HepG2 (cell line): Measurements from ENCODE around the gene KCTD13. TPM values are rescaled to one million over a fixed set of nuclear protein-coding genes. Genes with fewer than 3 reads are reported as not detected.

Experiments used
- ARID4A ChIP-seq: sonication (generic); formaldehyde crosslinking; IDR thresholded peaks from 2 replicates; pipeline ENCODE4 v1.5.0; 2020; ENCODE audit warnings: mild to moderate bottlenecking, missing genetic modification reagents, borderline replicate concordance
- CBX2 ChIP-seq, 2 experiments: fragments of 200-600 bp in 1 of 2; sonication (generic); formaldehyde crosslinking in 1 of 2; IDR thresholded peaks; 2 replicates each; pipeline versions ENCODE4 v1.7.0 to v1.8.1; 2018 to 2022; ENCODE audit warnings: low read depth in 2 of 2, low read length in 1 of 2, mild to moderate bottlenecking in 1 of 2, missing genetic modification reagents in 1 of 2
- DPF2 ChIP-seq: sonication (generic); formaldehyde crosslinking; IDR thresholded peaks from 2 replicates; pipeline ENCODE4 v1.4.0; 2020; ENCODE audit warnings: mild to moderate bottlenecking, low read depth, missing genetic modification reagents, borderline replicate concordance
- FOSL2 ChIP-seq: sonication (generic); formaldehyde crosslinking; IDR thresholded peaks from 2 replicates; pipeline ENCODE4 v1.4.0; 2020; ENCODE audit warnings: missing genetic modification reagents
- FOXA1 ChIP-seq, 2 experiments: fragments of 450-650 bp in 1 of 2; sonication (generic) in 1 of 2; formaldehyde crosslinking in 1 of 2; IDR thresholded peaks; 2 replicates each; pipeline versions ENCODE4 v1.4.0 to v1.6.1; 2016 to 2020; ENCODE audit warnings: missing genetic modification reagents in 1 of 2
- HNF1B ChIP-seq: sonication (generic); formaldehyde crosslinking; IDR thresholded peaks from 2 replicates; pipeline ENCODE4 v1.5.1; 2020; ENCODE audit warnings: mild to moderate bottlenecking, moderate library complexity, missing genetic modification reagents
- NR2F6 ChIP-seq, 2 experiments: IDR thresholded peaks; 2 replicates each; pipeline ENCODE4 v1.6.1; 2016; ENCODE audit warnings: antibody characterized with exemption in 1 of 2, mild to moderate bottlenecking in 1 of 2
- REL ChIP-seq: sonication (generic); formaldehyde crosslinking; conservative IDR thresholded peaks from 2 replicates; pipeline ENCODE4 v1.8.0; 2022; ENCODE audit warnings: mild to moderate bottlenecking, missing genetic modification reagents, moderate library complexity
- TGIF2 ChIP-seq: IDR thresholded peaks from 2 replicates; pipeline ENCODE4 v1.6.1; 2016; ENCODE audit warnings: control low read depth, missing compliant biosample characterization
- TP53 ChIP-seq: sonication (generic); formaldehyde crosslinking; conservative IDR thresholded peaks from 2 replicates; pipeline ENCODE4 v1.4.0; 2020; ENCODE audit warnings: missing genetic modification reagents
- U2AF2 ChIP-seq: fragments of 200-400 bp; formaldehyde crosslinking; IDR thresholded peaks from 2 replicates; pipeline ENCODE4 v1.6.1; 2017; ENCODE audit warnings: low read depth, mild to moderate bottlenecking, low read length
- WIZ ChIP-seq: sonication (generic); formaldehyde crosslinking; IDR thresholded peaks from 2 replicates; pipeline ENCODE4 v1.5.1; 2020; ENCODE audit warnings: mild to moderate bottlenecking, missing genetic modification reagents
- ZBTB34 ChIP-seq: sonication (generic); formaldehyde crosslinking; IDR thresholded peaks from 2 replicates; pipeline ENCODE4 v1.8.0; 2022; ENCODE audit warnings: mild to moderate bottlenecking, missing genetic modification reagents
- ZBTB44 ChIP-seq: sonication (generic); formaldehyde crosslinking; IDR thresholded peaks from 2 replicates; pipeline ENCODE4 v1.4.0; 2020; ENCODE audit warnings: missing genetic modification reagents
- ZNF121 ChIP-seq: sonication (generic); formaldehyde crosslinking; IDR thresholded peaks from 2 replicates; pipeline ENCODE4 v1.5.0; 2020; ENCODE audit warnings: mild to moderate bottlenecking, missing genetic modification reagents
- ZNF225 ChIP-seq: sonication (generic); formaldehyde crosslinking; IDR thresholded peaks from 2 replicates; pipeline ENCODE4 v1.4.0; 2020; ENCODE audit warnings: mild to moderate bottlenecking, missing genetic modification reagents
- ZNF563 ChIP-seq: sonication (generic); formaldehyde crosslinking; IDR thresholded peaks from 2 replicates; pipeline ENCODE4 v1.8.0; 2022; ENCODE audit warnings: mild to moderate bottlenecking, moderate library complexity, missing genetic modification reagents
- ZNF598 ChIP-seq: sonication (generic); formaldehyde crosslinking; IDR thresholded peaks from 2 replicates; pipeline ENCODE4 v1.5.1; 2020; ENCODE audit warnings: mild to moderate bottlenecking, missing genetic modification reagents, borderline replicate concordance
- ZNF761 ChIP-seq: sonication (generic); formaldehyde crosslinking; conservative IDR thresholded peaks from 2 replicates; pipeline ENCODE4 v1.4.0; 2020; ENCODE audit warnings: mild to moderate bottlenecking, missing genetic modification reagents
- polyA plus RNA-seq, 8 experiments: library from polyadenylated mRNA; depleted of rRNA in 3 of 8; stranded (reverse) in 7 of 8; unstranded in 1 of 8; fragments of >200 nt; fragmentation: Illumina TruSeq in 4 of 8; extraction: Trizol in 4 of 8; gene quantifications; 2 replicates each; pipeline versions ENCODE4 v1.2.1 to v1.2.3, GENCODE V29; 2011 to 2016; ENCODE audit warnings: low read depth in 4 of 8, missing spikeins in 1 of 8, mixed read lengths in 1 of 8; ENCODE audit not compliant: insufficient read depth in 1 of 8
- total RNA-seq, 5 experiments: library from RNA; depleted of rRNA; stranded (reverse); fragments of >200 nt; fragmentation: Illumina TruSeq; extraction: Trizol; gene quantifications; 2 replicates each; pipeline ENCODE4 v1.2.3, GENCODE V29; 2016; ENCODE audit warnings: low read depth in 1 of 5

The KCTD13 gene
- total and polyA plus RNA-seq, 2 of the 13 experiments (the other 11 are each of a cell fraction or from before 2014, with no cell fraction given) = 6.3 to 14.7 TPM

GRCh38 chr16:29973384-29974246 lies 47.6 kb upstream of the KCTD13 start, which contains the start of gene TAOK2 (continued):
- peak; percentile 79 for TF ChIP-seq TGIF2
- no peak for TF ChIP-seq ZBTB44
- TF ChIP-seq FOXA1 (IDR thresholded peaks at IDR 0.05) = no peak
- TF ChIP-seq FOXA1 (CRISPR knock-in tag; IDR thresholded peaks at IDR 0.05) = no peak
- TF ChIP-seq DPF2 (CRISPR knock-in tag) = peak; percentile 50; the same call in 1 of the 2 replicates
- TF ChIP-seq ZNF121 (CRISPR knock-in tag) = 0 out of 2 replicates have a peak, but pooled peaks have one; percentile 8
- TF ChIP-seq FOSL2 = no peak; the same call in 1 of the 2 replicates
- peak; percentile 82 for TF ChIP-seq ZNF598 (CRISPR knock-in tag)
- TF ChIP-seq CBX2 (IDR thresholded peaks at IDR 0.05; ENCODE audit: low read depth, low read length) = no peak
- no peak for TF ChIP-seq CBX2 (CRISPR knock-in tag; IDR thresholded peaks at IDR 0.05; ENCODE audit: low read depth)
- peak; percentile 89 for TF ChIP-seq HNF1B (CRISPR knock-in tag)
- TF ChIP-seq ZNF761 (CRISPR knock-in tag) = peak; percentile 69
- TF ChIP-seq REL = no peak; the same call in 1 of the 2 replicates
- TF ChIP-seq ZBTB34 (CRISPR knock-in tag) = peak; percentile 11; the same call in 1 of the 2 replicates
- TF ChIP-seq ZNF225 (CRISPR knock-in tag) = 0 out of 2 replicates have a peak, but pooled peaks have one; percentile 33
- peak; percentile 94 for TF ChIP-seq ARID4A (CRISPR knock-in tag)
- TF ChIP-seq U2AF2 = no peak
- TF ChIP-seq ZNF563 = peak; percentile 85; the same call in 1 of the 2 replicates
- no peak for TF ChIP-seq NR2F6 (IDR thresholded peaks at IDR 0.05)
- TF ChIP-seq NR2F6 (CRISPR knock-in tag; IDR thresholded peaks at IDR 0.05) = no peak; the same call in 1 of the 2 replicates
- TF ChIP-seq TP53 = peak; percentile 87; the same call in 1 of the 2 replicates
- TF ChIP-seq WIZ (CRISPR knock-in tag) = no peak
